Myocyte (in vitro differentiated cells): ENCODE measurements around the gene GNRH2. TPM values are rescaled to one million over a fixed set of nuclear protein-coding genes. Genes with fewer than 3 reads are reported as not detected.
"Not testable (repeated sequence)": the region's sequence is repeated elsewhere in the genome, so short reads cannot be mapped to it uniquely, and the experiment has no call there.

Experiments used
- DNase-seq: peaks from one replicate; pipeline ENCODE4 v3.0.0-alpha.2; 2012; ENCODE audit warnings: low read depth
- polyA plus RNA-seq: library from polyadenylated mRNA; unstranded; fragments of >200 nt; gene quantifications from one replicate; pipeline ENCODE4 v1.2.1, GENCODE V29; 2012; ENCODE audit warnings: missing spikeins
- total RNA-seq: library from RNA; depleted of rRNA; stranded (reverse); fragments of >200 nt; gene quantifications from 2 replicates; pipeline ENCODE4 v1.2.3, GENCODE V29; 2014

GNRH2 gene
- total RNA-seq, result not detected in 2 replicates
- polyA plus RNA-seq, result 0.10 TPM

DNA sequence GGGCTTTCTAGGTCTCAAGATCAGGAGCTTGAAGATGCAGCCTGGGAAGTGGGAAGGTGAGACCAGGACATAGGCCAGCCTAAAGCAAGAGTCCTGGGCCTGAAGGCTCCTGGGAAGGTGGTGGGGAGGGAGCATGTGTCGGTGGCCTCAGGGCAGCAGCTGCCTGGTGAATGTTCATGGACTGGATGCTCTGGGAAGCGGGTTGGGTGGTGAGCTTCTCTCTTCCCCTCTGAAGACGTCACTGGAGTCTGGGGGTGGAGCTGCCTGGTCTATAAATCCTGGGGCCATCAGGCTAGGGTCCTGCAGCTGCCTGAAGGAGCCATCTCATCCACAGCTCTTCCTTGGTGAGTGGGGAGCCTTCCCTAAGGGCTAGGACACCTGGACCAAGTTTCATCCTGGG, at the start of gene GNRH2:
Gene GNRH2 (plus strand): TSS at position 301 of the 400 bp plus-strand sequence. CDS start 793 bp downstream, outside the sequence.
- DNase-seq, result no peak

DNA sequence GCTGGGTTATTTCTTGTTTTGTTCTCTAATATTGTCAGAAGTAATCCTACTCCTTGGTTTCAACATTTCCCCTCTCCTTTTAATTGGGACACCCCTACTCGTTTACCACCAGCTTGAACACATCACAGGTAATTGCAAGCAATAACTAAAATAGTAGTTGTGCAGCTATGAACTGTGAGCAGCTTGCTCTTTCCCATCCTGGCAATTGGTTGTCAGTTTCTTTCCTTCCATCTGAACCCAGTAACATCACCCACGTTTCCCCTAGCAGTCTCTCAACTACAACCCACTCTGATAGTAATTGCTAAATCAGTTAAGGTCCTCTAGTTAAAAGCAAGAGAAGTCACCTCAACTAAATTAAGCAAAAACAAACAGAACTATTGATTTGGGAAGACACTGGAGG, 47.6 kb upstream of the GNRH2 start:
- DNase-seq, result no peak

DNA sequence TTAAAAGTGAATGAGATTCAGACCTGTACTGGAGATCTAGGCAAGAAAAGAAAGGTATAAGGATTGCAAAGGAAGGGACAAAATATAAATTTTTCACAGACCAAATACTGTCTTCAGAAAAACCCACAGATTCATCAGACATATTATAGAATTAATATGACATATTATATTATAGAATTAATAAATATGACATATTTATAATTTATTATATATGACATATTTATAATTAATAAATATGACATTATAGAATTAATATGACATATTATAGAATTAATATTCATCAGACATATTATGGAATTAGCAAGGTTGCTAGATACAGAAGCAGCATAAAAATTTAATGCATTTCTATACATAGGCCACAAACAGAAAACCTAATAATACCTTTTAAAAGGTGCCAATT, 44.7 kb upstream of the GNRH2 start:
- DNase-seq, result no peak

GRCh38 chr20:3000852-3001523, 42.4 kb upstream of the GNRH2 start:
- peak; percentile 60 for DNase-seq

- DNase-seq, result no peak
These were observed 40.0 kb upstream of the GNRH2 start for GRCh38 chr20:3003416-3003815.

DNA sequence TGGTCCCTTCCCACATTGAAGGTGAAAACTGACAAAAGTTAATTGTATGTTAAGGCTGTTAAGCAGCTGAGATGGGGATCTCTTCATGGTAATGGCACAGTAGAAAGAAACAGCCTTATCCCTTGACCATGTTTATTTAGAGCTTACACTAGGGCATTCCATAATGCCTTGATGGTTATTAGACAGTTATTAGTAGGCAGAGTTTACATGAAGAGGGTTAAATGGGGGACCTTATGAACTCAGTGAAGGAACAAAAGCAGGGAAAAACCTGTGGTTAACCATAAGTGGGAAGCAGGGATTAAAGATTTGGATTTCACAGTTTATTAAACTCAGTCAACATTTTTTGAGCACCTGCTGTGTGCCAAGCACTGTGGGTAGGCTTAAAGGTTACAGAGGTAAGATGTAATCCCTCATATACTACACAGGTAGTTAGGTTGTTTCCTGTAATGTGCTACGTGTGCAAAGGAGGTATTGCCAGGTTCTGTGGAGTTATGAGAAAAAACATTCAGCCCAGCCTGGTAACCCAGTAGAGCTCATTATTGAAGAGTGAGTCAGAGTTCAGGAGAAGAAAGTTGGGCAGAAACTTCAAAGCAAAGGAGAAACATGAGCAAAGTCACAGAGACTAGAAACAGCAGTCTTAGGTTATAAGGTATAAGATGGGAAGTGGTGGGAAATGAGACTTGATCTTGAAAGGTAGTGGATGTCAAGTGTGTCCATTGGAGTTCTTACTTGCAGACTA, 32.3 kb upstream of the GNRH2 start:
- peak; percentile 18 for DNase-seq

- DNase-seq, result no peak
These were observed 31.7 kb upstream of the GNRH2 start for GRCh38 chr20:3011752-3012151.

GRCh38 chr20:3013771-3014170, 29.7 kb upstream of the GNRH2 start:
- no peak for DNase-seq

- DNase-seq, result no peak
These were observed 29.2 kb upstream of the GNRH2 start for GRCh38 chr20:3014179-3014578.

DNA sequence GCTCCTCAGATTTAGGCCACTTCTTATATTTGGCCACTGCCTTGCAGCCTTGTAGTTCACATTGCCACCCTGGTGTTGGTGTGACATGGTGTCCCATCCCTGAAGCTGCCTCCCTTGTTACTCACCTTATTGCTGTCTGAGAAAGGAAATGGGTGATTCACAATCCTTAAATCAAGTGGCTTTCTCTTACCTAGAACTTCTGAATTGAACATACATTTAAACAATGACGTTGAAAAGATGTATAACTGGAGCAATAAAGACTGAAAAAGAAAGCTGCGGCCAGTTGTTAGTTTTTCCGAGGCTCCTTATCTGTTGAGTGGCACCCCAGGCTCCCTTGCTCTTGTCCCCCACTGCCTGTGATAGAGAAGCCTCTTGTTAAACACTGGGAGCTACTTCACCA, 28.8 kb upstream of the GNRH2 start:
- no peak for DNase-seq

- not testable (repeated sequence) for DNase-seq
These were observed 28.1 kb upstream of the GNRH2 start for GRCh38 chr20:3015302-3015701.

DNA sequence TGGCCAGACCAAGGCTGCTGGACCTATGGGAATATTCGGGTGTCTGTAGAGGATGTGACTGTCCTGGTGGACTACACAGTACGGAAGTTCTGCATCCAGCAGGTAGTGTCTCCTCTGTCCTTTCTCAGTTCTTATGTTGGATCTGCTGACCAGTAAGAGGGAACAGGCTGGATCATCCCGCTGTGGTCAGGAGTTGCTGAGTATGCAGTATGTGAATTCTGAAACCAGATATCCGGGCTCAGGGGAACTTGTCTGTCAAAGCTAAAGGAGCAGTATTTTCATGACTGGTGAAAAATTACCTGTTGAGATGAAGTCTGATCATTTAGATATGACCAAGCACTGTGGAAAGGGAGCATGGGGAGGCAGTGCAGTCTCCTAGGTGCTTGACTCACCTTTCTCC, 22.1 kb upstream of the GNRH2 start:
- peak; percentile 20 for DNase-seq

- DNase-seq, result no peak
These were observed 21.6 kb upstream of the GNRH2 start for GRCh38 chr20:3021777-3022176.

DNA sequence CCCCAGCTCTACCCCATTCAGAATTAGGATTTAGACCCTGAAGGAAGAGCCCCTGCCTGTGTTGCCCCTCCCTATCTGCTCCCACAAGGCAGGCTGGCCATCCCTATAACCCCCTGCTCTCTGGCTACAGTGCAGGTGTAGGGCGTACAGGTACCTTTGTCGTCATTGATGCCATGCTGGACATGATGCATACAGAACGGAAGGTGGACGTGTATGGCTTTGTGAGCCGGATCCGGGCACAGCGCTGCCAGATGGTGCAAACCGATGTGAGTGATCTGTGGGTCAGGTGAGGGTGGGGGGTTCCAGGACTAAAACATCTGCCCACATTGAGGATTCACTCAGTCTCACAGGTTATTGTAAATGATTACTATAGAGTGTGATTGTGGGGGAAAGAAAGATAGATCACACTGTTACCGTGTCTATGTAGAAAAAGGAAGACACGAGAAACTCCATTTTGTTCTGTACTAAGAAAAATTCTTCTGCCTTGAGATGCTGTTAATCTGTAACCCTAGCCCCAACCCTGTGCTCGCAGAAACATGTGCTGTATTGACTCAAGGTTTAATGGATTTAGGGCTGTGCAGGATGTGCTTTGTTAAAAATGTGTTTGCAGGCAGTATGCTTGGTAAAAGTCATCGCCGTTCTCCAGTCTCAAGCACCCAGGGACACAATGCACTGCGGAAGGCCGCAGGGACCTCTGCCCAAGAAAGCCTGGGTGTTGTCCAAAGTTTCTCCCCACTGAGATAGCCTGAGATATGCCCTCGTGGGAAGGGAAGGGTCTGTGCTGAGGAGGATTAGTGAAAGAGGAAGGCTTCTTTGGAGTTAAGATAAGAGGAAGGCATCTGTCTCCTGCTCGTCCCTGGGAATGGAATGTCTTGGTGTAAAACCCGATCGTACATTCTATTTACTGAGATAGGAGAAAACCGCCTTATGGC, 20.6 kb upstream of the GNRH2 start:
- DNase-seq, result not testable (repeated sequence)

- DNase-seq, result no peak
These were observed 15.4 kb upstream of the GNRH2 start for GRCh38 chr20:3027987-3028386.

- no peak for DNase-seq
These were observed 11.8 kb upstream of the GNRH2 start for GRCh38 chr20:3031524-3032147.

DNA sequence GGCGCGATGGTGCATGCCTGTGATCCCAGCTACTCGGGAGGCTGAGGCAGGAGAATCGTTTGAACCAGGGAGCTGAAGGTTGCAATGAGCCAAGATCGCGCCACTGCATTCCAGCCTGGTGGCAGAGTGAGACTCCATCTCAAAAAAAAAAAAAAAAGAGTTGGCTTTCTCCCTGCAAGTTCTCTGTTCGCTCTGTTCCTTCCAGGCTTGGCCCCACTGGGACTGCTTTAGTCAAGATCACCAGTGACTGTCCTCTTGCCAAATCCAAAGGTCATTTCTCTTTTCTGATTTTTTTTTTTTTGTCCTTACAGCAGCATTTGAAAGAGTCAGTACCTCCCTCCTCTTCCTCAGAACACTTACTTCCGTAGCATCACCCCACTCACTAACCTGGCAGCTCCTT, 10.8 kb upstream of the GNRH2 start:
- no peak for DNase-seq

DNA sequence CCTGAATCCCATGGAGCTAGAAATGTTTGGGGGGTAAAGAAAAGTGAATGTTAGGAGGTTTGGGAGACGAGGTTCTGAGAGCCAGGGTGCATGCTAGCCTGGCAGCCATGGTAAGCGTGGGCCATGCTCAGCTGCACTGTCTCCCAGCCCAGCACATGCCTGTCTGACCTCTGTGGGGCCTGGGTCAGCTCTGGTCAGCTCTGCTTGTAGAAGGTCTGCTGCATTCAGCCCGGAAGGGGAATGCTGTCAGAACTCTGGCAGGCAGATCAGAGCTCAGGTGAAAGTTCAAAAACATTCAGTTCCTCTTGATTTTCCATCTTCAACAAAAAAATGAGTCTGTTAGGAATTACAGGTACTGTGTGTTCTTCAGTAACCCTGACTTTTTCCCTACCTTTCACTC, 5.8 kb upstream of the GNRH2 start:
- DNase-seq, result no peak

DNA sequence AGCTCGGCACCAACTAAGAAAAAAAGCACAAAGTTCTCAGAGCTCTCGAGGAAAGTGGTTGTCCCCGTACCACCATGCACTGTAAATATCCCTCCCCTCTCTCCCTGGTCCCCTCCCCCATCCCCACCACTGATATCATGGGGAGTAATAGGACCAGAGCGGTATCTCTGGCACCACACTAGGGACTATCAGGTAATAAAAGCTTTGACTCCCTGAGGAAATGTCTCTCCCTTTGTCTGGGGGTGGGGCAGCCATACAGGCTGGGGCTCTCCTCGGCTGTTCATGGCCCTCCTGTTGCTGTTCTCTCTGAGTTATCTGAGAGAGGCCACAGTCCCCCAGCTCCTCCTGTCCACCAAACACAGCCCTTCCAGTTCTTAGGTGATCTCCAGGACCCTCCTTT, 5.0 kb upstream of the GNRH2 start:
- no peak for DNase-seq

- no peak for DNase-seq
These were observed 4.0 kb upstream of the GNRH2 start for GRCh38 chr20:3039426-3039825.

GRCh38 chr20:3040086-3040485, 3.3 kb upstream of the GNRH2 start:
- no peak for DNase-seq
